ENCODE data around the gene TIPRL. TPM values are rescaled to one million over a fixed set of nuclear protein-coding genes. Genes with fewer than 3 reads are reported as not detected.

The TIPRL gene
- total and polyA plus RNA-seq, 12 donors = 9.3 to 59.3 (median 28.3) TPM

DNA sequence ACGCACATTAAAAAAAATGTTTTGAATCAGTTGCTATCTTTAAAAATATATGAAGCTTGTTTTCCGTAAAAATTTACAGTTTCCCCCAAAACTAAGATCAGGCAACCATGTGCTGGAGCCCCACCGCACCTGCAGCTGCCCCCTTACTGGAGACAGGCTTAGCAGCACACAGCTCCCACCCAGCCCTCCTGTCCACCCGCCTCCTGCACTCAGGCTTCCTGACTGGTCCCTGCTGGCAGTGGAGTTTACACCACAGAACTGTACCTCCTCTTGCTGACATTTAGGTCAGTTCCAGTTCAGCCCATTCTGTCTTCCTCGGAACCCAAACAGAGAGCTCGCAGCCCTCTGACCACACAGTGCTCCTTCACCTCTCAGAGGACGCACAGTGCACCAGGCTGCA lies 44.1 kb upstream of the TIPRL start:
- DNase-seq = no peak
- Histone ChIP-seq H3K9me3 (replicated peaks in 1 of 3) (no peaks in the 10 kb centered on the region), H3K4me1 (replicated peaks in 1 of 2) (peaks cover 8 to 13% of the 10 kb centered on the region in 2 donors), H3K27me3 (no peaks in the 10 kb centered on the region), H3K27ac (no peak overlapping the region), H3K4me3 (no peak overlapping the region), H3K36me3 (replicated peaks in 1 of 2) (no peaks in the 10 kb centered on the region)
- TF ChIP-seq, protein P1, sequence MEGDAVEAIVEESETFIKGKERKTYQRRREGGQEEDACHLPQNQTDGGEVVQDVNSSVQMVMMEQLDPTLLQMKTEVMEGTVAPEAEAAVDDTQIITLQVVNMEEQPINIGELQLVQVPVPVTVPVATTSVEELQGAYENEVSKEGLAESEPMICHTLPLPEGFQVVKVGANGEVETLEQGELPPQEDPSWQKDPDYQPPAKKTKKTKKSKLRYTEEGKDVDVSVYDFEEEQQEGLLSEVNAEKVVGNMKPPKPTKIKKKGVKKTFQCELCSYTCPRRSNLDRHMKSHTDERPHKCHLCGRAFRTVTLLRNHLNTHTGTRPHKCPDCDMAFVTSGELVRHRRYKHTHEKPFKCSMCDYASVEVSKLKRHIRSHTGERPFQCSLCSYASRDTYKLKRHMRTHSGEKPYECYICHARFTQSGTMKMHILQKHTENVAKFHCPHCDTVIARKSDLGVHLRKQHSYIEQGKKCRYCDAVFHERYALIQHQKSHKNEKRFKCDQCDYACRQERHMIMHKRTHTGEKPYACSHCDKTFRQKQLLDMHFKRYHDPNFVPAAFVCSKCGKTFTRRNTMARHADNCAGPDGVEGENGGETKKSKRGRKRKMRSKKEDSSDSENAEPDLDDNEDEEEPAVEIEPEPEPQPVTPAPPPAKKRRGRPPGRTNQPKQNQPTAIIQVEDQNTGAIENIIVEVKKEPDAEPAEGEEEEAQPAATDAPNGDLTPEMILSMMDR (IDR thresholded peaks at IDR 0.05) = no peak
- TF ChIP-seq POLR2A (IDR thresholded peaks at IDR 0.05) = no peak
- WGBS, 4 donors = 85 to 89% (median 85%) methylated on average over 7 of the region's 7 CpGs
- intact Hi-C loops (cut with DNase I) = no loop called here

DNA sequence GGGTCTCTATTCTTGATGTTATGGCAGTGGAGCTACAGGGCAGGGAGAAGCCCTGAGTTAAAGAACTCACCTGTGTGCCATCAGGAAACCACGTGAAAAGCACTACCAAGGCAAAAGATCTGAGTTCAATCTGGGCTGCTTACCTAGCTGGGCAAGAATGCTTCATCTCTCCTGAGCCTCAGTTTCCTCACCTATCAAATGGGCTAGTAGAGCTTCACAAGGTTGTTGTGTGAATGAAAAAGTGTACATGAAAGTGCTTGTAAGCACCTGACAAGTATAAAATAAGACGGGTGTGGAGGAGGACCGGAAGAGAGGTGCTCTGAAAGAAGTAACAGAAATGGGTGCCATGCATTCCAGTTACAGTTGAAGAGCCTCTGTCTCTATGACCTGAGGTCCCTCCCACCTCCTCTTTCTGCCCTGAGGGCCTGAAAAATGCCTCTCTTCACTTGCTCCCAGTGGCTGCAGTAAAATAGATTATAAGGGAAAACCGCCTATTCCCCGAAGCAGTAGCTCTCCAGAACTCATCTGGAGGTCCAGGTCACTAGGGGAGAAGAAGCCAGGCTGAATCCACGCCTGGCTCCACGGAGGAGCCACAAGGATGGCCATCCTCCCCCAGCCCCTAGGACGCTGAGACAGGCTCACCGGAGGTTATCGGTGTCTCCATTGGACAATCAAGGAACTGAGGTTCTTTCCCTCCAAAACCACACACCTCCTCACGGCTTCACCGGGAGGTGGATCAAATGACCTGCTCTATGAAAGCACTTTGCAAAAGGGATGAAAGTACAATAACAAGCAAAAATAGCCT lies 43.4 kb upstream of the TIPRL start:
- WGBS, 4 donors = 52 to 56% (median 55%) methylated on average over 9 to 12 of the region's 12 CpGs
- no peaks in the 10 kb centered on the region for H3K9me3 ChIP-seq (replicated peaks in 1 of 3)
- intact Hi-C loops (cut with DNase I) = no loop called here

DNA sequence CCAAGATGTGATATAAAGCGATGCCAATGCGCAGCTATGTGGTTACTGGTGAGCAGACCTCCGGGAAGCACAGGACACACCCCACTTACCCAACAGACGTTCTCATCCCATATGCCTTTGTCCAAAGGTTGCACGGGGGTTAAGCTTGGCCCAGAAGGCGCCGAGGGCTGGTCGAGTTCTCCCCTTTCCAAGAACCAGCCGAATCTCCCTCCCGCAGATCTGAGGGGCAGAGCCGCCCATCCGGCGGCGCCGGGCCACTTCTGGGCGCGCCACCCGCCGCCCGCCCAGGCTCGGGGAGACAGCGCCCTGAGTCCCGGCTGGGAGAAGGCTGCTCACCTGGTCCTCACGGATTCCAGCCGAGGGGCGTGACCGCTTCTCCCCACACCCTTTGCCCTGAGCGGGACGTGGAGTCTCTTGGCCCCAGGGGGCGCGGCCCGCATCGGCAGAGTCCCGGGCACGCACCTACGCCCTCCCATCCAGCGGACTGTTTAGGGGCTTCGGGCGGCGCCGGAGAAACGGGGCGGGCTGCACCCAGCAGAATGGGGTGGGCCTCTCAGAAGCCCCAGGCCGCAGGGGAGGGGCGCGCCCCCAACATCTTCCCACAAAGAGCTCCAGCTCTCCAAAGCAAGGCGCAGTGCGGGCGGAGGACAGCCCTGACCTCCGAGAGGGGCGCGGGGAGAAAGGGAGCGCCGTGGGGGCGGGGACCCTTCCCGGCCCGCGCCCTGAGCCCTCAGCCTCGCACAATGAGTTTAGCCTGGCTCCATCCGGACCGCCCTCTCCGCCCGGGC lies 42.6 kb upstream of the TIPRL start:
- H3K9me3 ChIP-seq (replicated peaks in 1 of 3) = no peaks in the 10 kb centered on the region
- peaks cover 8 to 13% of the 10 kb centered on the region in 2 donors for H3K4me1 ChIP-seq (replicated peaks in 1 of 2)
- DNase-seq = peak in 2 of 7 donors; percentile 10 to 16
- intact Hi-C loops (cut with DNase I) = no loop called here
- H3K36me3 ChIP-seq (replicated peaks in 1 of 2) = no peaks in the 10 kb centered on the region
- peak overlapping the region in 1 of 5 donors; percentile 77 for H3K27ac ChIP-seq
- H3K27me3 ChIP-seq = no peaks in the 10 kb centered on the region
- H3K4me3 ChIP-seq = peak overlapping the region; percentile 2 to 86 (median 28)
- WGBS, 4 donors = 1 to 6% (median 1%) methylated on average over 7 to 63 of the region's 63 CpGs
- TF ChIP-seq POLR2A (IDR thresholded peaks at IDR 0.05) = no peak
- TF ChIP-seq, protein P1 (IDR thresholded peaks at IDR 0.05) = no peak

More for the DNA sequence above, 43.4 kb upstream of the TIPRL start:
- H3K4me1 ChIP-seq (replicated peaks in 1 of 2) = peaks cover 8 to 13% of the 10 kb centered on the region in 2 donors
- no peak overlapping the region for H3K27ac ChIP-seq
- TF ChIP-seq, protein P1 (IDR thresholded peaks at IDR 0.05) = no peak
- no peak for TF ChIP-seq POLR2A (IDR thresholded peaks at IDR 0.05)
- DNase-seq = no peak
- no peaks in the 10 kb centered on the region for H3K36me3 ChIP-seq (replicated peaks in 1 of 2)
- H3K27me3 ChIP-seq = no peaks in the 10 kb centered on the region
- peak overlapping the region in 2 of 4 donors; percentile 20 to 86 for H3K4me3 ChIP-seq
